A204.1 (cell line): ENCODE data around the gene SHISA6.

Source experiments
- FAIRE-seq: peaks from 2 replicates; lab custom pipeline; 2012; peaks lifted over from hg19 to GRCh38; lab: Jason Lieb, UNC

Gene SHISA6

DNA sequence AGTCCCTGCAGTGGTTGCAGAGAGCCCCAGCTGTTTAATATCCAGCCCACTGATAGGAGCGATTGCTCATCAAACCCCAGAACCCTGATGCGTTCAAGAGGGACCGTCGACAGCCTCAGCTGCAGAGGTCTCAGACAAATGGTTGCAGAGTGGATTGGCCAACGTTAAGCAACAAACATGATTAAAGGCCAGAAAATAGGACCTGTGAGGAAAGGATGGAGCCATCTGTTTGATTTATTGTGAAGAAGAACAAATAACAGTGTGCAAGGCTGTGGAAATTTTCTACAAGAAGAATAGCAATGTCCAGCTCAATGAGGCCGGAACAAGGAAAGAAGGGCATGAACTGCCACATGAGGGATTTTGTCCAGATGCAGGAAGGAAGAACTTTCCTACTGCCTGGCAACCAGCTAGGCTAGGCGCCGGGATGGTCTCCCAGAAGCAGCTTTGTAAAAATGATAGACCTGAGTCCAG lies 218.9 kb downstream of the SHISA6 start:
- no peak for FAIRE-seq

DNA sequence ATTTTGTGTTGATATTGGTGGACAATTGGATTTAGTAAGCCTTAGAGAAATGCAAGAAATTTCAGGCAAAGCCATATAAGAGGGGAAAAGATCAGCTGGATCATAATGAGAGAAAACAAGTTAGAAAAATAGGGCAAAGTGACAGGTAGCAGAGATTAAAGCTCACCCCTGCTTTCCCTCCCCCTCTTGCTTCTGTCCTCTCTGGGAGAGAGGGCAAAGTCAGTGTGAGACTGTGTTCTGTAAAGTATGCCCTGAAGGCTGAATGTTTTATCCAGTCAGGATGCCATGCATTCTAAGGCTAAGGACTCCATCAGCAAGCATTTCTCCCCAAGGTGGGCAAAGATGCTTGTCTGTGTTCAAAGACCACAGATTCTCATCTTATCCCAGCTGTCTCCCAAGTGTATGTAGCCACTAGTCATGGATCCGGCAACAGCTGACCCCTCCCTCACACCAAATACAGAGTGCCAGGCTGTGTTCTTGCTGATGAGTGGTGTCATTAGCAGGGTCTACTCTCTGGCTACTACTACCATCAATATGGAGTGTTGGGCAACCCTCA lies 221.1 kb downstream of the SHISA6 start:
- no peak for FAIRE-seq

GRCh38 chr17:11467639-11468038 lies 226.6 kb downstream of the SHISA6 start:
- no peak for FAIRE-seq

- FAIRE-seq = no peak
Measured at GRCh38 chr17:11485336-11486100, 244.5 kb downstream of the SHISA6 start.

- FAIRE-seq = no peak
Measured at GRCh38 chr17:11486101-11486867, 245.3 kb downstream of the SHISA6 start.

DNA sequence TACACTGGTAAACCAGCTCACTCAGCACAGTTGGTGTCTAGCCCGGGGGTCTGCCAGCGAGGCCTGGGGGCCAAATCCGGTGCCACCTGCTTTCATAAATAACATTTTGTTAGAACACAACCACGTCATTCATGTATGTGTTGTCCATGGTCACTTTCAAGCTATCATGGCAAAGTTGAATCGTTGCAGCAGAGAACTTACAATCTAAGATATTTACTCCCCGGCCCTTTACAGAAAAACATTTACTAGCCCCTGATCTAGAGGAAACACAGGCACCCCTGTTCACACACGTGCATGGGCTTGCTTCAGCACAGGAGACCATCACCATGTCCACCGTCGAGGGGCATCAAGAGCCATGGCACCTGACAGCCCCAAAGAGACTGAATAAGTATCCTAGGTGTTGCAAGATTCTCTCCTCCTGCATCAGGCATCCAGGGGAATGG lies 245.9 kb downstream of the SHISA6 start:
- no peak for FAIRE-seq

DNA sequence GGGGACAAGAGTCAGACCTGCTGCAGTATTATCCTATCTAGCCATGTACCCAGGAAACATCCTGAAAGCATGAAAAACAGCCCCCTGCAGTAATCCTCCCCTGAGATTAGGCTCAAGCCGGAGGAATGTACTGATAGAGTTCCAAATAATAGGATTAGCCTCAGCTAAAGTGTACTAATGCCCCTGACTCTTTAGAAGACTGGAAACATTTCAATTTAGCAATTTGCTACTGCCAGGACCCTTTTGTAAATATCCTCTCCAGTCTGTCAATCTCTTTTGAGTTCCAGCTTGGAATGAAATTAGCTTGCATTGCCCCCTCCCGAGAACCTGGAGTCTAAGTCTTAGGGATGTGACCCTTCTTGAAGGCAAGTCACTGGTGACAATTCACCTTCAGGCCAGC lies 246.5 kb downstream of the SHISA6 start:
- no peak for FAIRE-seq

GRCh38 chr17:11488407-11488806 lies 247.4 kb downstream of the SHISA6 start:
- FAIRE-seq = no peak

DNA sequence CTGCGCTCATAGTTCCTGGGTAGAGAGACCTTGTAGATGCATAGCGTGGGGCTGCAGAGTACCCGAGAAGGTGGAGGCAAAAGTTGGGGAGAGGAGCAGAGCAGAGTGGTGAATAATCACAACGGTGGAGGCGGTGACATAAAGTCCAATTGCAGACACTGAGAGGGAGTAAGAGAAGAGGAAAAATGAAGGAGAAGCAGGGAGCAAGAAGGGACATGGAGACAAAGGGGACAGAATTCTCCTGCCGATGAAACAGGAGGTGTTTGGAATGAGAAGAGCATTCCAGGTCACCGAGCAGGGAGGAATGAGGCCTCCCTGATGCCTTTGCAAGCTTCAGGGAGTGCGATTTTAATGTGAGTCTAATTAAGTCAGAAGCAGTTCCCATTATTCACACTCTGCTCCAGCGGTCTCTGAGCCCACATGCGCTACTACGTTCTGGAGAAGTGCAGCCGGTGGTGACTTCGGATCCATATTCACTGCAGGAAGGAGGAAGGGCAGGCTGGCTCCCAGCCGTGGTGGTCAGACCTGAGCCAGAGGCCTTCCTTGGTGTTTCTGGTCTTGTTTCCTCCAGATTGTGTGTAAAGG lies 249.2 kb downstream of the SHISA6 start:
- FAIRE-seq = no peak

DNA sequence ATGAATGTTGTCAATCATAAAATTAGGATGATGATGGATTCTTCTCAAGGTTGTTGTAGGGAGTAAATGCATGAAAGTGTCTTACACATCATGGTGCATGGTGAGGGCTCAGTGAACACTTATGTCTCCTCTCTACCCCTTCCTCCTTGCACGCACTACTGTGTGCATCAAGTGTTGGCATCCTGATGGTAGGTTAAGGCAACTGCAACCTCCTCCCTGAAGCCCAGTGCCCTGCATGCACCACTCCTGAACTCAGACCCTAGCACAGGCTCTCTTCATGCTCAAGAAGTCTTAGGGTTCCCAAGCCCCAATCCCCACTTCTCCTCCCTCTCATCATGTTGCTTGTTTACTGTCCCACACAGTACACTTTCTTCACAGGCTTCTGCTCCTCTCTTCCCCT lies 251.5 kb downstream of the SHISA6 start:
- FAIRE-seq = no peak

DNA sequence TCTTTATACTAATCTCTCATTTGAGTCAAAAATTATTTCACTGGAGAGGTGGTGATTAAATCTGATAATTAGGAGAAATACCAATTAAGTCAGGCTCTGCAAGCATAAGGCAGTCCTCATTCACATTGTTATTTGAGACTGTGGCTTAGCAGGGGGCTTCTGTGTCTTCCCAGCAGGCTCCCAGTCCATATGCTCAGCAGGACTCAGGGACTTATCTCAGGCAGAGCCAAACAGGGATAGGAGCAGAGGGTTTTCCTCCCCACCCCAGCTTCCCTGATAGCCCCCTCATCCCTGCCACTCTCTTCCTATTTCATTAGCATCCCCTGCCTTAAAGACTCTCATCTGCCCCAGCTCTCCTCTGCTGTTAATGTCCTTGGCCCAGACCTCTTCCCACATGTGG lies 252.9 kb downstream of the SHISA6 start:
- FAIRE-seq = no peak

- no peak for FAIRE-seq
Measured at GRCh38 chr17:11495613-11496012, 254.6 kb downstream of the SHISA6 start.

GRCh38 chr17:11499881-11500280 lies 258.9 kb downstream of the SHISA6 start:
- no peak for FAIRE-seq

- no peak for FAIRE-seq
Measured at GRCh38 chr17:11503308-11504035, 262.5 kb downstream of the SHISA6 start.

DNA sequence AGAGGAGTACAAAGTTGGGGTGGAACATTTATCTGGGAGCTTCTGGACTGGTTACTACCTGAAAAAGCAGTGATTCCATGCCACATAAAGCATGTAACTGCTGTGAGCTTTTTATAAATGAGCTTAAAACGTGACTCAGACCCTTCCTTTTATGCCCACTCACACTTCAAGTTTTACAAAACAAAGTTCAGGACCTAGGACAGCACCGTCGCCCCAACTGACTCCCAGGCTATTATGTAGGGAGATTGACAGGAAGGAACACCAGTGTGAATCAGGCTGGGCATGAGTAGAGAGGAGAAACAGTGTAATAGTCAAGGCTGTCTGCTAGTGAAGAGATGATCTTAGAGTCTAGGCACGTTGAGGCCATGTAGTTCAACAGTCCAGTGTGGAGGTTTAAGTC lies 265.6 kb downstream of the SHISA6 start:
- FAIRE-seq = no peak

- FAIRE-seq = no peak
Measured at GRCh38 chr17:11511696-11512095, 270.7 kb downstream of the SHISA6 start.

DNA sequence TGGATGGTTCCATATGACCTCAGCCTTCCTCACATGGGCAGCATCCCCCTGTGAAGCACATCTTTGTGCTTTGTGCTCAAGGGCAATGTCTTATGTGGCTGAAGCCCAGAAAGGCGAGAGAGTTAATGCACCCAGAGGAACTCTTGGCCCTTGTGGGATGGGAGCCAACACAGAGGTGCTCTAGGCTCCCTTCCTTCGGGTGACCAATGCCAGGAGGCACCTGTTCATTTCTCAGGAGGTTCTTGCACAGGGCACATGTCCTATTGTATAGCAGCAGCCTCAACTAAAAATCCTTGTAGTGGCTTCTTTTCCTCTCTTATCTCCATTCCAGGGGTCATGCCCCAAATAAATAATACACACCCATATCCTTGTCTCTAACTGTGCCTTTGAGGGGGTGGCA lies 273.6 kb downstream of the SHISA6 start:
- no peak for FAIRE-seq

DNA sequence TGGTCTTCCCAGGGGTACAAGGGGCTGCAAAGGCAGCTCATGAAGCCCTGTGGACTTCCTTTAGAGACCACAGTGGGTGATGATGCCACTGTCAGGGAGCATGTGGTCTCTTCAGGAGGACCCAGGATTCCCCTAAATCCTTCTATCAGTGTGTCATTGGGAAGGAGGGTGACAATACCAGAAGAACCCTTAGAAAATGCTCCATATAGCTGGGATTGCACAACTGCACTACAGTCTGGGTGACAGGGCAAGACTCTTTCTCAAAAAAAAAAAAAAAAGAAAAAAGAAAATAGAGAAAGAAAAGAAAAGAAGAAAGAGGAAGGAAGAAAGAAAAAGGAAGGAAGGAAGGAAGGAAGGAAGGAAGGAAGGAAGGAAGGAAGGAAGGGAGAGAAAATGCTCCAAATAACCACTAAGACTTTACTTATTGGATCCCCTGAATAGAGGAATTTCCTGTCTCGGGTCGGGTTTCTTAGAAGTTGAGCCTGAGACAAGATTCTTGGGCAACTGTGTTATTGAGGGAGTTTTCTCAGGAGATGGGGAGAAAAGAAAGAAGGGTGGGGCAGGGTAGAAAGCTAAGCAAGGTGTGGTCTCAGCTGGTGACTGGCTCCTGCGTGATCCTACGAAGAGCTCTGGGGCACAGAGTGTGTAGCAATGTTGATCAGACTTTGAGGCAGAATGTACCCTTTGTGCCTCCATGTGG lies 274.1 kb downstream of the SHISA6 start:
- no peak for FAIRE-seq

DNA sequence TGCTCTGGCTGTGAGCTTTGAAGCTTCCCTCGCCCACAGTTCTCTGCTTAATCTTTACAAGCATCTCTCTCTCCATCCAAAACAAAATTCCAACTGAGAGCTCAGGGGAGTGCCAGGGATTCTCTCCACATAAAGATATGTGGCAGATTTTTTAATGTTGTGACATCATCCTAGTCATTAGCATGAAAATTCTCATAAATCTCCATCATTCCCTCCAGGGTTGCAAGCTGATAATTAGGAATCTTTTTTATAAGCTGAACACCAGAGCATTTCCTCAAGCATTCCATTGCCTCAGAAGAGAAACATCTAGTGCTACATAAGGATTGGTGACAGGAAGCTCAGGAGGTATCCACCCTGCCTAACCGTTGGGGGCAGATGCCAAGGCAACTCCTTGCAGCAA lies 274.9 kb downstream of the SHISA6 start:
- FAIRE-seq = no peak

DNA sequence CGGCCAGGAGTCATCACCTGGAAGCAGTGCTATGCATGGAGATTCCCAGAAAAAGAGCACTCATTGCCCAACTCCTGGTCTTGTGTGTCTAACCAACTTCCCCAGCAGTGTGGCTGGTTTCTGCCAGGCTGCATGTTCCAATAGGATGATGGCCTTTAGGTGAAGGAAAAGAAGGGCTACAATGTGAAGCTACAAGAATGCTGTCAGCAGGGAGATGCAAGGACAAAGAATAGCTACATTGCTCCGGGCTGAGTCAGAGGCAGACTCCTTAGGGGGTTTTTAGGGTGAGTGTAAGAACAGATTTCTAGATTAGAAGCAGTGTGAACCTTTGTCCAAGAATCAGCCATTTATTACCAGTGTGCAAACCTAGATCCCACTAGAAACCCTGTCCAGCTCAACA lies 294.2 kb downstream of the SHISA6 start:
- FAIRE-seq = no peak

- FAIRE-seq = no peak
Measured at GRCh38 chr17:11538366-11538765, 297.4 kb downstream of the SHISA6 start.

DNA sequence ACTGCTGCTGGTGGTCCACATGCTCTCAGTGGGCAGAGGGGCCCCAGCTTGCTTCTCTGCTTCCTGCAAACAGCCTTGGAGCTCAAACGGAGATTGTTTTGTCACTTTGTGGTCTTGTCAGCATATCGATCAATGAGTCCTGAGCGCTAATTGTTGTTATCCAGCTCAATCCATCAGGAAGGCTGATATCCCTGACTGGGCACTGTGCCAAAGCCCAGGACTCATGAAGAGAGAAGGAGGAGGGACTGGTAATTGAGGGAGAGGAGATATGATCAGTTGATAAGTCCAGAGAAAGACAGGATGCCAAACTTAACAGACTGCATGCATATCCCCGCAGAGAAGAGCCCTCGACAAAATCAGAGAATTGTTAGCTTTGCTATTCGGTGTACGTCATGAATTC lies 298.6 kb downstream of the SHISA6 start:
- no peak for FAIRE-seq
